Ascending aorta (tissue), 2 donors: ENCODE data around the gene MNAT1. TPM values are rescaled to one million over a fixed set of nuclear protein-coding genes. Genes with fewer than 3 reads are reported as not detected.

Experiments
- DNase-seq, 2 donors: peaks; one replicate each; pipeline ENCODE4 v3.0.0-alpha.2; 2019; ENCODE audit warnings: low spot score in 2 of 2
- H3K27ac ChIP-seq, 2 donors: fragments of 200-600 bp; sonication (generic); one replicate each; pipeline ENCODE4 v1.5.1; 2016 to 2017; ENCODE audit warnings: mild to moderate bottlenecking in 1 of 2
- H3K27me3 ChIP-seq: fragments of 200-600 bp; sonication (generic); one replicate; pipeline ENCODE4 v1.5.1; 2017
- H3K36me3 ChIP-seq, 2 donors: fragments of 200-600 bp; sonication (generic); one replicate each; pipeline ENCODE4 v1.5.1; 2016
- H3K4me1 ChIP-seq, 2 donors: fragments of 200-600 bp; sonication (generic); one replicate each; pipeline ENCODE4 v1.5.1; 2016 to 2017; ENCODE audit warnings: mild to moderate bottlenecking in 1 of 2
- H3K4me3 ChIP-seq, 2 donors: fragments of 200-600 bp; sonication (generic); one replicate each; pipeline ENCODE4 v1.5.1; 2016 to 2017; ENCODE audit warnings: mild to moderate bottlenecking in 1 of 2
- H3K9me3 ChIP-seq, 2 donors: fragments of 200-600 bp; sonication (generic); one replicate each; pipeline ENCODE4 v1.5.1; 2016
- intact Hi-C: fragments of 100-400 bp; cut with DNase I; formaldehyde crosslinking; loops from one replicate; pipeline ENCODE4 v1.15.1; 2023
- total RNA-seq: library from RNA; depleted of rRNA; stranded (reverse); fragments of >200 nt; gene quantifications from one replicate; pipeline ENCODE4 v1.1.0, GENCODE V29; 2016
- TF ChIP-seq, protein P1 (sequence below), 3 experiments: fragments of 200-600 bp in 2 of 3; fragments of 450-650 bp in 1 of 3; sonication (generic) in 2 of 3; IDR thresholded peaks; one replicate each; pipeline ENCODE4 v1.5.1; 2016 to 2019; ENCODE audit warnings: antibody characterized with exemption in 3 of 3, mild to moderate bottlenecking in 1 of 3, moderate library complexity in 1 of 3

The MNAT1 gene
- total RNA-seq, 1 donor from 2014 or later: 37.5 TPM

- Histone ChIP-seq H3K27me3 (no peaks in the 10 kb centered on the region), H3K9me3 (no peaks in the 10 kb centered on the region), H3K27ac (no peak overlapping the region), H3K36me3 (no peaks in the 10 kb centered on the region), H3K4me3 (no peak overlapping the region), H3K4me1 (no peaks in the 10 kb centered on the region)
- no peak for DNase-seq
- TF ChIP-seq, protein P1, sequence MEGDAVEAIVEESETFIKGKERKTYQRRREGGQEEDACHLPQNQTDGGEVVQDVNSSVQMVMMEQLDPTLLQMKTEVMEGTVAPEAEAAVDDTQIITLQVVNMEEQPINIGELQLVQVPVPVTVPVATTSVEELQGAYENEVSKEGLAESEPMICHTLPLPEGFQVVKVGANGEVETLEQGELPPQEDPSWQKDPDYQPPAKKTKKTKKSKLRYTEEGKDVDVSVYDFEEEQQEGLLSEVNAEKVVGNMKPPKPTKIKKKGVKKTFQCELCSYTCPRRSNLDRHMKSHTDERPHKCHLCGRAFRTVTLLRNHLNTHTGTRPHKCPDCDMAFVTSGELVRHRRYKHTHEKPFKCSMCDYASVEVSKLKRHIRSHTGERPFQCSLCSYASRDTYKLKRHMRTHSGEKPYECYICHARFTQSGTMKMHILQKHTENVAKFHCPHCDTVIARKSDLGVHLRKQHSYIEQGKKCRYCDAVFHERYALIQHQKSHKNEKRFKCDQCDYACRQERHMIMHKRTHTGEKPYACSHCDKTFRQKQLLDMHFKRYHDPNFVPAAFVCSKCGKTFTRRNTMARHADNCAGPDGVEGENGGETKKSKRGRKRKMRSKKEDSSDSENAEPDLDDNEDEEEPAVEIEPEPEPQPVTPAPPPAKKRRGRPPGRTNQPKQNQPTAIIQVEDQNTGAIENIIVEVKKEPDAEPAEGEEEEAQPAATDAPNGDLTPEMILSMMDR (IDR thresholded peaks at IDR 0.05): no peak
- intact Hi-C loops: no loop called here
Observed at GRCh38 chr14:60926002-60926401, 191.4 kb downstream of the MNAT1 start.

DNA sequence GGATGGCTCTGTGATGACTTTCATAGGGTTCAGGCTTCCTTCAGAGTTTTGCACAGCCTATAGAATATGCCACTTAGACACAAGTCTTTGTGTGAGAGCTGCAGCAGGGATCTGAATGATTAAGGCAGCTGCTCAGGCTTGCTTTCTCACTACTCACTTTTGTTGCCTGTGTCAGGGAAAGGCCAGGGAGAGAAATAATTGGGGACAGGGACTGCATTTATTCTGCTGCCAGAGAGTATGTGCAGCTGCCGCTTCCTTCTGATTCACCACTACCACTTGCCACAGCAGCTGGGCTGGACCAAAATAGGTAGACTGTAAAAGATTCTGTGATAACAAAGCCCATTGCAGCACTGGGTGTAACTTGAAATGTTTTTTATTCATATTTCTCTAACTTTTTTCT lies 196.7 kb downstream of the MNAT1 start:
- TF ChIP-seq, protein P1 (IDR thresholded peaks at IDR 0.05): no peak
- H3K27me3 ChIP-seq: no peaks in the 10 kb centered on the region
- H3K36me3 ChIP-seq: no peaks in the 10 kb centered on the region
- no peak overlapping the region for H3K27ac ChIP-seq
- DNase-seq: no peak
- intact Hi-C loops: no loop called here
- H3K4me3 ChIP-seq: no peak overlapping the region
- H3K9me3 ChIP-seq: no peaks in the 10 kb centered on the region
- no peaks in the 10 kb centered on the region for H3K4me1 ChIP-seq

DNA sequence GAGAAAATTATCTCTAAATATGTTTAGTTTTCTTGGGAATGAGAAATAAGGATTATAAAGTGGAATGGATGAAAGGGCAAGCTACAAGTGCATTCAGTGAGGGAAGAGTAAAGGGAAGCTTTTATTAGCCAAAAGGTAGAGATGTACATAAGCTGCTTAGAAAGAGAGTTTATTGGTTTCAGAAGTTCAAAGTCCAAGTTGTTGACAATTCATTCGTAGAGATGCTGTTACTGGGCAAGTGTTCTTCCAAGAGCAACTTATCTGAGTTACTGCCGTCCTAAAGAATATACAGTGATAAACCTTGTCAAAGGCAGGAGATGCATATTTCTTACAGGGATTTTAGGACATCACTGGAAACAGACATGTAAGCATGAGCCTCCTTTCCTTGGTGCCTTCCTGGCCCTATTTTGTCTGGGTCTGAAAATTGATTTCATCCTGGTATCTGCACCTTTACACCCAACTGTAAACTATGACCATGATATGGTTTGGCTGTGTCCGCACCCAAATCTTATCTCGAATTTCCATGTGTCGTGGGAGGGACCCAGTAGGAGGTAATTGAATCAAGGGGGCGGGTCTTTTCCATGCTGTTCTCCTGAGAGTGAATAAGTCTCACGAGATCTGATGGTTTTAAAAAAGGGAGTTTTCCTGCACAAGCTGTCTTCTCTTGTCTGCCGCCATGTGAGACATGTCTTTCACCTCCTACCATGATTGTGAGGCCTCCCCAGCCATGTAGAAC lies 199.5 kb downstream of the MNAT1 start:
- TF ChIP-seq, protein P1 (IDR thresholded peaks at IDR 0.05): no peak
- DNase-seq: no peak
- no peaks in the 10 kb centered on the region for H3K36me3 ChIP-seq
- no peak overlapping the region for H3K4me3 ChIP-seq
- intact Hi-C loops: no loop called here
- no peaks in the 10 kb centered on the region for H3K27me3 ChIP-seq
- H3K4me1 ChIP-seq: no peaks in the 10 kb centered on the region
- no peaks in the 10 kb centered on the region for H3K9me3 ChIP-seq
- no peak overlapping the region for H3K27ac ChIP-seq

- intact Hi-C loops: no loop called here
- H3K27ac ChIP-seq: no peak overlapping the region
- no peaks in the 10 kb centered on the region for H3K27me3 ChIP-seq
- no peak for DNase-seq
- no peaks in the 10 kb centered on the region for H3K36me3 ChIP-seq
- TF ChIP-seq, protein P1 (IDR thresholded peaks at IDR 0.05): no peak
- H3K4me1 ChIP-seq: no peaks in the 10 kb centered on the region
- H3K9me3 ChIP-seq: no peaks in the 10 kb centered on the region
- H3K4me3 ChIP-seq: no peak overlapping the region
Observed at GRCh38 chr14:60935319-60935718, 200.8 kb downstream of the MNAT1 start.

DNA sequence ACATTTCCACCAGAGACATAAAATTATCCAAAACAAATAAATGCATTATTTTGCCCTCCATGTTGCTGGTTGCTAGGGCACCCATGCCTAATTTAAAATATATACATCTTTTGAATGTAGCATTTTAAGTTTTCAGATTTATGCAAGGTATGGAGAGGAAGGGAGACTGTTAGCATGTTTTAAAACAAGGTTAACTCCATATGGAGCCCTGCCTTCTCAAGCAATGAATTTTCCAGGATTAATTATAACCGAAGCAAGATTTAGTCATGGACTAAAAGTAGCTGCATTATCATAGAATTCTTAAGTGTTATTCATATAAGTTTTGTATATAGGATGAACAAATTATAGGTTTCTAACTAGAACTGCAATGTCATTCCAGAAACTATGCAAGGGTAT lies 209.1 kb downstream of the MNAT1 start:
- TF ChIP-seq, protein P1 (IDR thresholded peaks at IDR 0.05): no peak
- H3K36me3 ChIP-seq: no peaks in the 10 kb centered on the region
- intact Hi-C loops: no loop called here
- H3K4me1 ChIP-seq: no peaks in the 10 kb centered on the region
- H3K9me3 ChIP-seq: no peaks in the 10 kb centered on the region
- no peaks in the 10 kb centered on the region for H3K27me3 ChIP-seq
- H3K4me3 ChIP-seq: no peak overlapping the region
- DNase-seq: no peak
- H3K27ac ChIP-seq: no peak overlapping the region

DNA sequence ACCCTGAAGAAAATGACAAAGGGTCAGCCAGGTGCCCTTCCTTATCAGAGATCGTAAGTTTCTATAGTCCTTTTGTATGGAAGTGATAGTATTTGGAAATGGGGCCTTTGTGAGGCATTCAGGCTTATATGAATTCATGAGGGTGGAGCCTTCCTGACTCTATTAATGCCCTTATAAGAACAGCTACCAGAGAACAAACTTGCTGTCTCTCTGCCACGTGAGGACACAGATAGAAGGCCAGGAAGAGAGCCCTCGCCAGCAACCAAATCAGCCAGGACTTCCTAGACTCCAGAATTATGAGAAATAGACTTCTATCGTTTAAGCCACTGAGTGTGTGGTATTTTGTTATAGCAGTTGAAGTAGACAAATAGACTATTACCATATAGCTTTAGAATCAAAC lies 209.6 kb downstream of the MNAT1 start:
- Histone ChIP-seq H3K36me3 (no peaks in the 10 kb centered on the region), H3K27me3 (no peaks in the 10 kb centered on the region), H3K4me3 (no peak overlapping the region), H3K4me1 (no peaks in the 10 kb centered on the region), H3K27ac (no peak overlapping the region), H3K9me3 (no peaks in the 10 kb centered on the region)
- DNase-seq: no peak
- intact Hi-C loops: no loop called here
- TF ChIP-seq, protein P1 (IDR thresholded peaks at IDR 0.05): no peak
